MCF 10A (cell line): ENCODE measurements around the gene IGDCC3. TPM values are rescaled to one million over a fixed set of nuclear protein-coding genes. Genes with fewer than 3 reads are reported as not detected.

Source experiments
- BruUV-seq: library from RNA; stranded (reverse); fragments of 400-500 nt; replicated peaks from 2 replicates; lab custom pipeline; 2021; lab: Mats Ljungman, UMichigan
- CTCF ChIA-PET: fragments of 300-600 bp; sonication (Branson Sonifier 250); formaldehyde crosslinking; extraction: SDS; loops from one replicate; lab custom pipeline; 2021; ENCODE audit warnings: antibody characterized with exemption, inconsistent platforms; lab: Yijun Ruan, JAX
- POLR2A ChIA-PET: fragments of 300-600, 350-650 bp; sonication (Branson Sonifier 250); formaldehyde crosslinking; extraction: SDS; loops from one replicate; lab custom pipeline; 2020; ENCODE audit warnings: antibody characterized with exemption, inconsistent platforms; lab: Yijun Ruan, JAX
- DNase-seq: peaks from one replicate; pipeline ENCODE4 v3.0.0-alpha.2; 2018; ENCODE audit not compliant: unreplicated experiment
- H3K27ac Mint-ChIP-seq: one replicate; pipeline ENCODE4 v1.8.0; 2022; ENCODE audit warnings: mild to moderate bottlenecking, low read depth, mixed read lengths; ENCODE audit not compliant: unreplicated experiment
- H3K27me3 Mint-ChIP-seq: one replicate; pipeline ENCODE4 v1.8.0; 2022; ENCODE audit warnings: mixed read lengths; ENCODE audit not compliant: insufficient read depth, unreplicated experiment
- H3K36me3 Mint-ChIP-seq: one replicate; pipeline ENCODE4 v1.8.0; 2022; ENCODE audit warnings: mild to moderate bottlenecking, moderate library complexity, mixed read lengths; ENCODE audit not compliant: insufficient read depth, unreplicated experiment
- H3K4me1 Mint-ChIP-seq: one replicate; pipeline ENCODE4 v1.8.0; 2022; ENCODE audit warnings: mixed read lengths; ENCODE audit not compliant: insufficient read depth, unreplicated experiment
- H3K4me3 Mint-ChIP-seq: one replicate; pipeline ENCODE4 v1.8.0; 2022; ENCODE audit warnings: mild to moderate bottlenecking, moderate library complexity, mixed read lengths; ENCODE audit not compliant: unreplicated experiment
- H3K9me3 Mint-ChIP-seq: one replicate; pipeline ENCODE4 v1.8.0; 2022; ENCODE audit warnings: mixed read lengths; ENCODE audit not compliant: unreplicated experiment
- intact Hi-C: fragments of 100-400 bp; cut with micrococcal nuclease; formaldehyde crosslinking; loops from 2 replicates; pipeline ENCODE4 v1.14.1; 2022
- total RNA-seq: library from RNA; stranded (reverse); gene quantifications from 2 replicates; pipeline ENCODE4 v1.2.3, GENCODE V29; 2022
- TF ChIP-seq, protein P1 (sequence below): fragments of 200-600 bp; IDR thresholded peaks from one replicate; pipeline ENCODE4 v1.8.0; 2022; ENCODE audit warnings: antibody characterized with exemption, mild to moderate bottlenecking; ENCODE audit not compliant: unreplicated experiment

Gene IGDCC3
- total RNA-seq, 1 experiment from 2014 or later = not detected

- TF ChIP-seq, protein P1, sequence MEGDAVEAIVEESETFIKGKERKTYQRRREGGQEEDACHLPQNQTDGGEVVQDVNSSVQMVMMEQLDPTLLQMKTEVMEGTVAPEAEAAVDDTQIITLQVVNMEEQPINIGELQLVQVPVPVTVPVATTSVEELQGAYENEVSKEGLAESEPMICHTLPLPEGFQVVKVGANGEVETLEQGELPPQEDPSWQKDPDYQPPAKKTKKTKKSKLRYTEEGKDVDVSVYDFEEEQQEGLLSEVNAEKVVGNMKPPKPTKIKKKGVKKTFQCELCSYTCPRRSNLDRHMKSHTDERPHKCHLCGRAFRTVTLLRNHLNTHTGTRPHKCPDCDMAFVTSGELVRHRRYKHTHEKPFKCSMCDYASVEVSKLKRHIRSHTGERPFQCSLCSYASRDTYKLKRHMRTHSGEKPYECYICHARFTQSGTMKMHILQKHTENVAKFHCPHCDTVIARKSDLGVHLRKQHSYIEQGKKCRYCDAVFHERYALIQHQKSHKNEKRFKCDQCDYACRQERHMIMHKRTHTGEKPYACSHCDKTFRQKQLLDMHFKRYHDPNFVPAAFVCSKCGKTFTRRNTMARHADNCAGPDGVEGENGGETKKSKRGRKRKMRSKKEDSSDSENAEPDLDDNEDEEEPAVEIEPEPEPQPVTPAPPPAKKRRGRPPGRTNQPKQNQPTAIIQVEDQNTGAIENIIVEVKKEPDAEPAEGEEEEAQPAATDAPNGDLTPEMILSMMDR = no peak
- BruUV-seq = no TSS peak
- Mint-ChIP-seq H3K4me1 (no peaks in the 10 kb centered on the region), H3K27me3 (peaks cover 27% of the 10 kb centered on the region), H3K4me3 (no peak overlapping the region), H3K9me3 (no peaks in the 10 kb centered on the region), H3K36me3 (no peaks in the 10 kb centered on the region), H3K27ac (no peak overlapping the region)
- DNase-seq = no peak
- ChIA-PET POLR2A (no interaction called here), CTCF (no interaction called here)
- intact Hi-C loops = no loop called here
Observed at GRCh38 chr15:65344214-65344913, 33.4 kb downstream of the IGDCC3 start.

DNA sequence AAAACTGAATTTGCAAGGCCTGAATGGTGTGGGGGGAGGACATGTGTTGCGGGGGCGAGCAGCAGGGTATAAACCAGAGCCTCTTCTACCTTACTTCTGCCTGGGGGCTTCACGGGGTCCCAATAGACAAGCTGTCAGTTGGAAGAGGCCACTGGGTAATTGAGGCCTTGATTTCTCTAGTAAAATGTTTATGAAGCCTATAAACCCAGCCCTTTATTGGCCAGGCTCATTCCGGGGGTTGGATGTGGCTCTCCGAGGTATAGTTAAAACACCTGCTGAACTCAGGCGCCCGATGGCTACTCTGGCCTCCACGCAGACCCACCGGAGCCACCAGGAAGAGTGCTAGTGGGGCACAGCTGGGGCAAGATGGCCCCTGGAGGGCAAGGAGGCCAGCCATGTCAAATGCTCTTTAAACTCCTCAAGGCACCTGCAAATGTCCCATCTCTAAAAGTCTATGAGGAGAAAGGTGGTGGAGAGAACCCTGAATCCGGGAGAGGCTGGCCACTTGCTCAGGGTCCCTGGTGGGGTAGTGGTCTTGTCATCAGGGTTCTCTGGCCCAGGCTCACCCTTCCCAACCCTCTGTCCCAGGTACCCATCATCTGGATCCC, 34.3 kb downstream of the IGDCC3 start:
- no peak for DNase-seq
- CTCF ChIA-PET = interaction anchor here (0.6 to 1.1 kb wide), 2 partner anchors 25 to 41 kb away, joined by 3 to 4 read pairs; no protein-coding TSS in a partner anchor
- TF ChIP-seq, protein P1 = no peak
- Mint-ChIP-seq H3K36me3 (no peaks in the 10 kb centered on the region), H3K27ac (no peak overlapping the region), H3K27me3 (peaks cover 27% of the 10 kb centered on the region), H3K9me3 (no peaks in the 10 kb centered on the region), H3K4me3 (no peak overlapping the region), H3K4me1 (no peaks in the 10 kb centered on the region)
- BruUV-seq = no TSS peak
- intact Hi-C loops = no loop called here
- POLR2A ChIA-PET = no interaction called here

GRCh38 chr15:65342493-65342892, 35.3 kb downstream of the IGDCC3 start:
- H3K27ac Mint-ChIP-seq = no peak overlapping the region
- POLR2A ChIA-PET = no interaction called here
- BruUV-seq = no TSS peak
- H3K4me3 Mint-ChIP-seq = no peak overlapping the region
- no peaks in the 10 kb centered on the region for H3K36me3 Mint-ChIP-seq
- peaks cover 30% of the 10 kb centered on the region for H3K27me3 Mint-ChIP-seq
- TF ChIP-seq, protein P1 = no peak
- no peak for DNase-seq
- no peaks in the 10 kb centered on the region for H3K4me1 Mint-ChIP-seq
- intact Hi-C loops = no loop called here
- H3K9me3 Mint-ChIP-seq = no peaks in the 10 kb centered on the region
- CTCF ChIA-PET = interaction anchor here (0.6 kb wide), 1 partner anchor 29 kb away, joined by 3 read pairs; no protein-coding TSS in a partner anchor

GRCh38 chr15:65339920-65340319, 37.9 kb downstream of the IGDCC3 start:
- intact Hi-C loops = no loop called here
- Mint-ChIP-seq H3K4me3 (no peak overlapping the region), H3K27me3 (peaks cover 30% of the 10 kb centered on the region), H3K4me1 (no peaks in the 10 kb centered on the region), H3K27ac (no peak overlapping the region), H3K9me3 (no peaks in the 10 kb centered on the region), H3K36me3 (no peaks in the 10 kb centered on the region)
- CTCF ChIA-PET = no interaction called here
- BruUV-seq = no TSS peak
- TF ChIP-seq, protein P1 = no peak
- DNase-seq = no peak
- POLR2A ChIA-PET = interaction anchor here (0.6 kb wide), 1 partner anchor 275 kb away, joined by 3 read pairs; no protein-coding TSS in a partner anchor
